Activated CD4-positive, CD25-positive, alpha-beta regulatory T cell treated with anti-CD3 and anti-CD28 coated beads, Interleukin-2, amount 50 U/mL, for 16 hours (primary cell): ENCODE results near the gene RNF180.
"Not testable (repeated sequence)": the region's sequence is repeated elsewhere in the genome, so short reads cannot be mapped to it uniquely, and the experiment has no call there.

ENCODE experiments used
- DNase-seq: peaks from one replicate; pipeline ENCODE4 v3.0.0-alpha.2; 2020; ENCODE audit warnings: low read depth, low spot score

The RNF180 gene

GRCh38 chr5:64273276-64273675 lies 107.6 kb downstream of the RNF180 start:
- no peak for DNase-seq

GRCh38 chr5:64285188-64286130 lies 119.8 kb downstream of the RNF180 start:
- no peak for DNase-seq

- DNase-seq = no peak
Measured at GRCh38 chr5:64286381-64286780, 120.7 kb downstream of the RNF180 start.

- not testable (repeated sequence) for DNase-seq
Measured at GRCh38 chr5:64288496-64288895, 122.9 kb downstream of the RNF180 start.

GRCh38 chr5:64292611-64293215 lies 127.1 kb downstream of the RNF180 start:
- DNase-seq = no peak

GRCh38 chr5:64295101-64295500 lies 129.5 kb downstream of the RNF180 start:
- DNase-seq = no peak

GRCh38 chr5:64298586-64298985 lies 132.9 kb downstream of the RNF180 start:
- no peak for DNase-seq

- no peak for DNase-seq
Measured at GRCh38 chr5:64299805-64300204, 134.2 kb downstream of the RNF180 start.

GRCh38 chr5:64301566-64301965 lies 135.9 kb downstream of the RNF180 start:
- no peak for DNase-seq

GRCh38 chr5:64308135-64308534 lies 142.5 kb downstream of the RNF180 start:
- DNase-seq = no peak

- no peak for DNase-seq
Measured at GRCh38 chr5:64312491-64312890, 146.8 kb downstream of the RNF180 start.

- no peak for DNase-seq
Measured at GRCh38 chr5:64315778-64316177, 150.1 kb downstream of the RNF180 start.

GRCh38 chr5:64318175-64318574 lies 152.5 kb downstream of the RNF180 start:
- DNase-seq = no peak

- DNase-seq = no peak
Measured at GRCh38 chr5:64323591-64323990, 157.9 kb downstream of the RNF180 start.

GRCh38 chr5:64330728-64331231 lies 165.1 kb downstream of the RNF180 start:
- DNase-seq = no peak

GRCh38 chr5:64331597-64332277 lies 166.1 kb downstream of the RNF180 start:
- DNase-seq = no peak

GRCh38 chr5:64333886-64334285 lies 168.2 kb downstream of the RNF180 start:
- DNase-seq = no peak

- DNase-seq = no peak
Measured at GRCh38 chr5:64339769-64340168, 174.1 kb downstream of the RNF180 start.

GRCh38 chr5:64340293-64340692 lies 174.7 kb downstream of the RNF180 start:
- no peak for DNase-seq

- DNase-seq = no peak
Measured at GRCh38 chr5:64341340-64341739, 175.7 kb downstream of the RNF180 start.

- DNase-seq = no peak
Measured at GRCh38 chr5:64344501-64344900, 178.9 kb downstream of the RNF180 start.

- no peak for DNase-seq
Measured at GRCh38 chr5:64347309-64347708, 181.7 kb downstream of the RNF180 start.
